SJCRH30 (cell line): Measurements from ENCODE around the gene CCDC39. TPM values are rescaled to one million over a fixed set of nuclear protein-coding genes. Genes with fewer than 3 reads are reported as not detected.

ENCODE experiments used
- DNase-seq, 2 experiments: peaks; one replicate each; pipeline ENCODE4 v3.0.0-alpha.2; 2015 to 2020
- H3K27ac ChIP-seq: fragments of 250-450 bp; sonication (Bioruptor Pico); 2 replicates; pipeline ENCODE4 v1.5.1; 2020; ENCODE audit warnings: mild to moderate bottlenecking, moderate library complexity
- H3K27me3 ChIP-seq: fragments of 250-450 bp; sonication (Bioruptor Pico); 2 replicates; pipeline ENCODE4 v1.5.1; 2020; ENCODE audit warnings: mild to moderate bottlenecking, moderate library complexity
- H3K36me3 ChIP-seq: fragments of 250-450 bp; sonication (Bioruptor Pico); 2 replicates; pipeline ENCODE4 v1.5.1; 2020; ENCODE audit warnings: mild to moderate bottlenecking, moderate library complexity
- H3K4me1 ChIP-seq: fragments of 250-450 bp; sonication (Bioruptor Pico); 2 replicates; pipeline ENCODE4 v1.5.1; 2020; ENCODE audit warnings: mild to moderate bottlenecking, moderate library complexity
- H3K4me3 ChIP-seq: fragments of 250-450 bp; sonication (Bioruptor Pico); 2 replicates; pipeline ENCODE4 v1.5.1; 2020; ENCODE audit warnings: mild to moderate bottlenecking, moderate library complexity
- H3K9me3 ChIP-seq: fragments of 250-450 bp; sonication (Bioruptor Pico); replicated peaks from 2 replicates; pipeline ENCODE4 v1.5.1; 2020; ENCODE audit warnings: mild to moderate bottlenecking, moderate library complexity
- total RNA-seq: library from RNA; depleted of rRNA; stranded (reverse); fragments of >200 nt; shearing (Covaris generic); gene quantifications from 2 replicates; pipeline ENCODE4 v1.2.3, GENCODE V29; 2014; rRNA removed

The CCDC39 gene
- total RNA-seq = not detected in 2 replicates

DNA sequence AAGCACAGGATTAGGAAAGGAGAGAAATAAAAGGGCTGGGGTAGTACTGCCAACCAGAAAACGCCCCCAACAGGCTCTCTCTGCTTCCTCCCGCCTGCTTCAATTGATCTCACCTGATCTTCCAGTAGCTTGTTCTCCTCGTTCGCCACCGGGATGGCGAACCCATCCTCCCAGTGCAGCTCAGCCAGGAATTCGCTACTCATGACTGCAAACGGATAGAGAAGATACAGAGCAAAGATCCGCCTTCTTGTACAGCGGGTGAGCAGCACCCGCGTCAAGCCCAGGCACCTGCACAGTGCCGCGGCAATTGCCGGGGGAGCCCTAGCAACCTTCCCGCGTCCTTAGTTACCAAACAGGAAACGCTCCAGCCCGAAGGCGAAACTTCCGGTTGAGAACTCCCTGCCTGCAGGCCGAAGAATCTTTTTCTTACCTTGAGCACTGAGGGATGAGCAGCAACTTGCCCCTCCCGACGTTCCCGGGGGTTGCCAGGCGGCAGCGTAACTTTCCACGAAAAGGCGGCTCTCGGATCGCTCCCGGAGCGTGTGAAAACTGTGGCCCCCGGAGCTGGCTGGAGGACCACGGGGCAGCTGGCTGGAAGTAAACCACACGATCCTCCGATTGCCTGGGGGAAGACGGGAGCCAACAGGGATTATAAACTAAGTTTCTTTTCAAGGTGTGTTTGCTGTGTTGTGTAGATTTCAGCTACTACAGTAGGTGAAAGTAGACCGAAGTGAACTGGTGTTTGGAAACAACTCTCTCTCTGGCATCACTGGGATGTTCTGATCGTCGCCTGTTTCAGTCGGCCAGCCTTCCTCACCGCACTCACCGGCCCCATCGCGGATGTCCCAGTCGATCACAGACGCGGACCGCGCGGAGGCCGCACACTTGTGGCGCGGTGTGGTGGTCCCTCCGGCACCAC, at the start of gene CCDC39:
Gene CCDC39 (minus strand): TSS at position 312 of the 919 bp plus-strand sequence. CDS start 109 bp downstream, at position 203.
- no peaks in the 10 kb centered on the region for H3K9me3 ChIP-seq
- no peaks in the 10 kb centered on the region for H3K36me3 ChIP-seq
- peak; percentile 64 to 76 for DNase-seq
- no peaks in the 10 kb centered on the region for H3K4me1 ChIP-seq
- H3K27me3 ChIP-seq = peaks cover 10% of the 10 kb centered on the region
- H3K27ac ChIP-seq = no peak within 1 kb of the TSS
- peak within 1 kb of the TSS; percentile 70 for H3K4me3 ChIP-seq

DNA sequence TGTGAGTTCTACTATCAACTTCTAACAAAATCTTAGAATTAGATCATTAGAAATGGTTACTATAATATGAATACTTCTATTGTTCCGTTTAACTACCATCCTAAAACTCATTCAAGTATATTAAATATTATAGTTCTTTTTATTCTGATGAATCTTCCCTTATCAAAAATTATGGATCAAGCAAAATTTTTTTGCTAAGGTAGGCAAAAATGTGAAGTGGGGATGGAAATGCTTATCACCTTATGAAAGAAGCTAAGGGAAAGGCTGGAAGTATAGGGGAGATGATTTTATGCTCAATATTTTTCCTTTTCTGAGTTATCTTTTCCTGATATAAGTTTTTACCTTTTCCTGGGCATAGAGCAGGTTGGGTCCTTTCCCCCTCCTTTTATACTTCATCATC, 40.7 kb upstream of the CCDC39 start:
- no peak overlapping the region for H3K4me3 ChIP-seq
- H3K27me3 ChIP-seq = no peaks in the 10 kb centered on the region
- H3K27ac ChIP-seq = no peak overlapping the region
- no peak for DNase-seq
- no peaks in the 10 kb centered on the region for H3K36me3 ChIP-seq
- H3K9me3 ChIP-seq = no peaks in the 10 kb centered on the region
- H3K4me1 ChIP-seq = no peaks in the 10 kb centered on the region

DNA sequence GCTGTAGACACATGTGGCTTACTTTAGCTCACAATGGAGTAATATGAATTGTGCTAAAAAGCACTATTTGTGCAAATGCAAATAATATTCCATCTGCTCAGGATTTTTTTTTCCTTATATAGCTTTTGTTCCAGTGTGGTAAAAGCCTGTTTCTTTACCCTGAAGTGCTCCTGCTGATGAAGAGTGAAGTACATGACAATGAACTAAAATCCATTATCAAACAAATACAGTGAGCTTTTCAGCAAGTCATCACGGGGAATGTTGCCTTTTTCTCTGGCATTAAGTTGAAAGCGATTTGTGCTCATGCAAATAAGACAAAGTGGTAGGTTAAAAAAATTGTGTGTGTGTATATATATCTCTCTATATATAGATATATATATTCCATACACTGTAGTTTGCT, 28.6 kb upstream of the CCDC39 start:
- no peak overlapping the region for H3K27ac ChIP-seq
- H3K36me3 ChIP-seq = no peaks in the 10 kb centered on the region
- H3K4me1 ChIP-seq = no peaks in the 10 kb centered on the region
- 0 out of 2 replicates have a peak, but pooled peaks cover 4% of the 10 kb centered on the region for H3K27me3 ChIP-seq
- no peaks in the 10 kb centered on the region for H3K9me3 ChIP-seq
- no peak for DNase-seq
- H3K4me3 ChIP-seq = no peak overlapping the region

DNA sequence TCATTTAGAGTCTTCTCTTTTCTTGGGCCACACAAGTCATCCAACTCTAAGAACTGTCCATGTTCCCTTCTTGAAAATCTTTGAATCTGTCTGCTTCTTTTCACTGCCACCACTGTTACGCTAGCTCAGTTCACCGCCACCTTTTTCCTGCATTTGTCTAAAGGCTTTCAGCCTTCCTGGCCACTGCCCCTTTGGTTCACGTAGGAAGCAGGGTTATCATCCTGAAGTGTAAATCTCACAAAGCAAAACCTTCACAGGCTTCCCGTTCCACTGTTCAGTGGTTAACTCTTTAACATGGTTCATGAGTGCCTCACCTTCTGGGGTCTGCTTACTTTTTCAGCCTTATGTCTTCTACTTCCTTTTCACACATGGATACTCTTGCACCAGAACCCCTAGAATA, 26.3 kb upstream of the CCDC39 start:
- Histone ChIP-seq H3K4me1 (no peaks in the 10 kb centered on the region), H3K27me3 (0 out of 2 replicates have a peak, but pooled peaks cover 4% of the 10 kb centered on the region), H3K36me3 (no peaks in the 10 kb centered on the region), H3K9me3 (no peaks in the 10 kb centered on the region), H3K4me3 (no peak overlapping the region), H3K27ac (no peak overlapping the region)
- no peak for DNase-seq

DNA sequence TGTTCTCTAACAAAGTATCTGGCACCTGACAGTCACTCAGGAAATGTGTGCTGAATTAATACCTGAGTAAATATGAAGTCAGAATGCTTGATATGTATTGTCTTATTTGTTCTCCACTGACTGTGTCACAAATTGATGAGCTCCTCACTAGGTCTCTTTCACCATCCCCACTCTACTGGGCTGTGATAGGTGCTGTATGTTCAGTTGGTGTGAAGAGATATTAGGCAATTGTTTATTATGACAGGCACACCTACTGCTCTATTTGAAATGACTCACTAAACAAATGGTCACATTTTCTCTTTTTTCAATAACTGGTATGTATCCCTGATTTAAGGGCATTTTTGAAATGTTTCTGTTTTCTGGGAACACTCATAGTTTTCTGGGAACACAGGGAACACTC, 25.2 kb upstream of the CCDC39 start:
- H3K9me3 ChIP-seq = no peaks in the 10 kb centered on the region
- 0 out of 2 replicates have a peak, but pooled peaks cover 4% of the 10 kb centered on the region for H3K27me3 ChIP-seq
- no peak overlapping the region for H3K27ac ChIP-seq
- H3K4me1 ChIP-seq = no peaks in the 10 kb centered on the region
- no peak overlapping the region for H3K4me3 ChIP-seq
- no peak for DNase-seq
- H3K36me3 ChIP-seq = no peaks in the 10 kb centered on the region

DNA sequence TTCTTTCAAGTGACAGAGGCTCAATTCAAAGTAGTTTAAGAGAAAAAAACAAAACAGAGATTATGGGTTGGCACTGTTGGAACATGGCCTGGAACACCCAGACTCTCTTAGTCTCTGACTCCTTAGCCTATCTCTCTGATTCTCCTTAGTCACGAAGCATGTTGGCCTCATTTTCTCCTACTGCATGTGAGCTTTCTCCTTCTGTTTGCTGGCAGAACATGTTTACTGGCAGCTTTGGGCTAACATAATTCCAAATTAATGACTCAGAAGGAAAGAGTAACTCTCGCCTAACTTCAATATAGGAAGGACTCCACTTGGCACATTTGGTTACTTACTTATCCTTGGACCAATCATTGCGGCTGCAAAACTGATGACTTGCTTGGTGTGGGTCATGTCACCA, 21.7 kb upstream of the CCDC39 start:
- no peak overlapping the region for H3K27ac ChIP-seq
- no peaks in the 10 kb centered on the region for H3K36me3 ChIP-seq
- H3K27me3 ChIP-seq = no peaks in the 10 kb centered on the region
- no peak for DNase-seq
- no peak overlapping the region for H3K4me3 ChIP-seq
- H3K4me1 ChIP-seq = no peaks in the 10 kb centered on the region
- no peaks in the 10 kb centered on the region for H3K9me3 ChIP-seq

DNA sequence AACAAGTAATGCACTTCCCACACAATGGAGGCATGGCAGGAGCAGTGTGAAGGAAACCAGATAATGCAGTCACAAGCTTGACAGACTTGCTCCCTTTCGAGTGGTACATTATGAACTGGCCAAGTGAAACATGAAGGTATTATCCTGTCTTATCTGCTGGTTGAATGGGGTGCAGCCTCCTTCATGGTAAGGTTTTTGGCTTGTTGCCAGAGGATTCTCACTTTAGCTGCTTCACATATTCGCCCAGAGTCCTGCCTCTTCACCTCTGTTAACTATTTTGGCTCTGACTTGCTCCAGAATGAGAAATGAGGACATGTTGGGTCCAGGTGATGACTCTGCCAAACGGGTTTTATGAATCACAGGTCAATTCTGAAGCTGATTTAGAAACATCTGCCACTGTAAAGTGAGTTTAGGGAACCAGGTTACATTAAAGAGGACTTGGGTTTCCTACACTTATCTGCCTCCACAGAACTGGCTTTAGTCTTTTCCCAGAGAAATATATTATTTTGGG, 19.5 kb upstream of the CCDC39 start:
- H3K4me3 ChIP-seq = no peak overlapping the region
- no peaks in the 10 kb centered on the region for H3K36me3 ChIP-seq
- no peak overlapping the region for H3K27ac ChIP-seq
- no peaks in the 10 kb centered on the region for H3K9me3 ChIP-seq
- 0 out of 2 replicates have a peak, but pooled peaks cover 2% of the 10 kb centered on the region for H3K27me3 ChIP-seq
- no peak for DNase-seq
- H3K4me1 ChIP-seq = no peaks in the 10 kb centered on the region

DNA sequence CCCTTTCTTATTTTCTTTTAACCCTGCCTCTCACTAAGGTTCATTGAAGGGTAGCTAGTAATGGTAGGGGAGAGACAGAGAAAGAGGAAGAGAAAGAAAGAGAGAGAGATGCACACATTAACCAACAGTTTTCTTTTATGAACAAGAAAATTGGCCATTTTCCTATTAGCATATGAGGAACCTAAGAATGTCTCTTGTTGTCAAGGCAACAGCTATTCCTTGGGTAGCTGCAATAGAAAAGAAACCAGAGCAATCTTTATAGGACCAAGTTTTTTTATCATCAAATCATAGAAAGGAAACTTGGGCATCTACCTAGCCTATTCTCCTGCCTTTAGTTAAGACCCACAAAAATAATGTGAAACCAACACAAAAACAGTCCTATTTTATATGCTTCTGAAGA, 15.0 kb upstream of the CCDC39 start:
- H3K4me3 ChIP-seq = no peak overlapping the region
- no peak for DNase-seq

DNA sequence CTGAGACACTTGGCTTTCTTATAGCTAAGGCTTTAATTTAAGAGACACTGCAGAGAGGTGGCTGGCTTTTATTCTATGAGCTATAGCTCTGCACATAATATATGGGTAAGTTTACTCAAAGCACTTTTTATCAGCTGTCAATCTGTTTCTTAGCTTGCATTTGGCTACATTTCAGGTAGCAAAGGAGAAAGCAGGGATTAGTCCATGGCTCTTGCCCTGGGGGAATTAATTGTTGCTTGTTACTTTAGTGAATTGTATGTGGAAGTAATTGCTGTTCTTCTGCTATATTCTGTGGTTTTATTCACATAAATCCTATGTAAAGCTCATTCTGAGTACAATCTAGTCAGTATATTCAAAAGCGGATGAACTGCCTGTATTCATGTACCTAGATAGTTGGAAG, 14.4 kb upstream of the CCDC39 start:
- no peaks in the 10 kb centered on the region for H3K9me3 ChIP-seq
- H3K4me1 ChIP-seq = no peaks in the 10 kb centered on the region
- DNase-seq = no peak
- H3K4me3 ChIP-seq = no peak overlapping the region
- 0 out of 2 replicates have a peak, but pooled peaks cover 9% of the 10 kb centered on the region for H3K27me3 ChIP-seq
- H3K27ac ChIP-seq = no peak overlapping the region
- H3K36me3 ChIP-seq = no peaks in the 10 kb centered on the region

More for the DNA sequence above, 15.0 kb upstream of the CCDC39 start:
- Histone ChIP-seq H3K36me3 (no peaks in the 10 kb centered on the region), H3K27me3 (0 out of 2 replicates have a peak, but pooled peaks cover 9% of the 10 kb centered on the region), H3K27ac (no peak overlapping the region), H3K9me3 (no peaks in the 10 kb centered on the region), H3K4me1 (no peaks in the 10 kb centered on the region)

DNA sequence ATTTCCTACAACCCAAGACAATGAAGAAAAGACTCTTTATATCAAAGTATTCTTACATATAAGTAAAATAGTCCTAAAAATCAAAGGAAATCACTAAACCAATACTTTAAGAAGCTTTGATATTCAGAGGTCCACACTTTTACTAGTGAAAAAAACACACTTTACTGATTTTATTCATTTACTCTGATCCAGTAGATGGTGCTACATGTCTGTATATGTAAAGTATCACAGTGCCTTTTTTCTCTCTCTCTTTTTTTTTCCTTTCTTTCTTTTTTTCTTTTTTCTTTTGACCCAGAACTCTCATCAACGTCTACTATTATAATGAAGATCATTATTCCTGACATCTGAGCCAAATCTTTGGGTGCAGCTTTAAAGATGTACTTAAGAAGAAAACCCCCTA, 10.8 kb upstream of the CCDC39 start:
- Histone ChIP-seq H3K9me3 (no peaks in the 10 kb centered on the region), H3K27me3 (peaks cover 12% of the 10 kb centered on the region; the same call in 1 of the 2 replicates), H3K27ac (no peak overlapping the region), H3K4me1 (no peaks in the 10 kb centered on the region), H3K4me3 (no peak overlapping the region), H3K36me3 (no peaks in the 10 kb centered on the region)
- no peak for DNase-seq

DNA sequence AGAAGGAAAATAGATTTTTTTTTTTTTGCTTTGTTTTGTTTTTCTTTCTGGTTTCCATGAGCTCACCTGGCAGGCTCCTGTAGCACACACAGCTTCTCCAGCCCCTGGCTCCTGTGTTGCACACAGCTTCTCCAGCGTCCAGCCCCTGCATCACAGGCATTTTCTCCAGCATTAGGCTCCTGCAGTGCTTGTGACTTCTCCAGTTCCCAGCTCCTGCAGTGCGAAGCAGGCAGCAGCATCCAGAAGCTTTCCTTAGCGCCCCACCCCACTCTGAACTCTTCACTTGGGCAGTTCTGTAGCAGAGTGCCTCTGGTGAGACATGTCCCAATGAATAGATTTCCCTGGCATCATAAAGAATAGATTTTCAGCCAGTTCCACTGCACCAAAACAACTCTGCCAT, 5.5 kb upstream of the CCDC39 start:
- H3K4me1 ChIP-seq = no peaks in the 10 kb centered on the region
- no peaks in the 10 kb centered on the region for H3K36me3 ChIP-seq
- no peaks in the 10 kb centered on the region for H3K9me3 ChIP-seq
- H3K4me3 ChIP-seq = no peak overlapping the region
- peaks cover 3% of the 10 kb centered on the region; the same call in 1 of the 2 replicates for H3K27me3 ChIP-seq
- no peak overlapping the region for H3K27ac ChIP-seq
- DNase-seq = no peak

DNA sequence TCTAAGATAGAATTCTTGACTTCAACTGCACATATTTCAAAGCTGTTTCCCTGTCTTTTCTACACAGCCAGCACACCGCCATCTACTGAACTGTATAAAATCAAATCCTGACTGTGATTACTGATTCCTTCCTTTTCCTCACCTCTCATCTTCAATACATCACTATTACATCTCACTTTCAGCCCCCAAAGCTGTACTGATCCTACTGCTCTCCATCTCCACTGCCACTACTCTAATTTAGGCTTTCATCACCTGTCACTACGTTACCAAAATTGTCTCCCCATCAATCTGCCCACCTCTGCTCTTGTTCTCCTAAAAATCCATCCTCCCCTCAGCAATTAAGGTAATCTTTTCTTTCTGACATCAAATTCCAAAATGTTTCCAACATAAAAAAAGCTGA, 4.5 kb upstream of the CCDC39 start:
- no peak for DNase-seq
- H3K27ac ChIP-seq = no peak overlapping the region
- no peak overlapping the region for H3K4me3 ChIP-seq
- H3K36me3 ChIP-seq = no peaks in the 10 kb centered on the region
- no peaks in the 10 kb centered on the region for H3K4me1 ChIP-seq
- H3K27me3 ChIP-seq = peaks cover 11% of the 10 kb centered on the region
- no peaks in the 10 kb centered on the region for H3K9me3 ChIP-seq

DNA sequence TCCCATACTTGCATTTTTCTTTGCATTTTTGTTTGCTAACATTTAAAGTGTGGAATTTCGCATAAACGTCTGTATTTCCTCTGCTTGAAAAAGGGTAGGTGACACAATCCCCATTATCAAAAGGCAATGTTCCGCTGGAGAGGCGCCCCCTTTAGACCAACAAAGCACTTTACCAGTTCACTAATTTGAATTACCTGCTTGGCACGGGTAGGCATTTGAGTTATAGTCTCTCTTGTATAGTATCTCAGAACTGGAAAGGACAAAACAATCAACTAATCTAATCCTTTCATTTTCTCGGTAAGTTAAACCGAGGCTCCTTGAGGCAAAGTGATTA, 775 bp upstream of the CCDC39 start:
- no peaks in the 10 kb centered on the region for H3K9me3 ChIP-seq
- H3K27ac ChIP-seq = no peak overlapping the region
- no peaks in the 10 kb centered on the region for H3K36me3 ChIP-seq
- peak; percentile 38 to 59 for DNase-seq
- H3K4me1 ChIP-seq = no peaks in the 10 kb centered on the region
- H3K4me3 ChIP-seq = peak overlapping the region; percentile 70
- peaks cover 10% of the 10 kb centered on the region for H3K27me3 ChIP-seq

DNA sequence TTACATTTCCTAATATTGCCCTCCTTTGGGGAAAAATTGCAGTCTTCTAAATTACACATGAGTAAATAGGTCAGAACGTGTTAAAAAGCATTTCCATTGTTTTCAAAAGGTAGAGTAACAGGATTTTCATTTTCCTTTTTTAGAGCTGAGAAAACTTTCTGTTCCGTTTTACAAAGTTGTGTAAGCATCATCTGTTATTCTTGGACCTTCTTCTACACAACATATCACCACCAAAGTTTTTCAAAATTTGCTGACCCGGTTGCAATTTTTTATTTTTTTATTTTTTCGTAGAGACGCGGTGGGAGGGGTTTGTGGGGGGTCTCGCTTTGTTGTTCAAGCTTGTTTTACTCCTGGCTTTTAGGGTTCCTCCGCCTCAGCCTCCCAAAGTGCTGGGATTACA, 1.1 kb downstream of the CCDC39 start:
- Histone ChIP-seq H3K9me3 (no peaks in the 10 kb centered on the region), H3K36me3 (no peaks in the 10 kb centered on the region), H3K4me3 (no peak overlapping the region), H3K27ac (no peak overlapping the region), H3K4me1 (no peaks in the 10 kb centered on the region), H3K27me3 (peaks cover 10% of the 10 kb centered on the region)
- no peak for DNase-seq

DNA sequence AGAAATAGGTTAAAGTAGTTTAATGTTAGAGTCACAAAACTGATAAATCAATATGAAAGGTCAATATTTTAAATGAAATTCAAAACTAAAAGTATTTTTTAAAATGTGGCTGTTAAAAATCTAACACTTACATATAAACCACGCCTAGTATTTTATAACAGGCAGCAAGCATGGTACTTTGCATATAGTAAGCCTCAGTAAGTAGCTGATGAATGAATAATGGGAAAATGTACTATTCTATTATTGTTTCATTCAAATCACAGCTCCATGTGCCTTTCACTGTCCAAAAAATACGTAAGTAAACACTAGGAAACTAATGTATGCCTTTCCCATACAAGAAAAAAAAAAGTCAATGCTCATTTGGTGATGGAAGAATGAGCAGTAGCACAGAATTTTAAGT, 17.8 kb downstream of the CCDC39 start:
- DNase-seq = no peak
- Histone ChIP-seq H3K4me3 (no peak overlapping the region), H3K4me1 (no peaks in the 10 kb centered on the region), H3K27me3 (no peaks in the 10 kb centered on the region), H3K27ac (no peak overlapping the region), H3K36me3 (no peaks in the 10 kb centered on the region; the same call in 1 of the 2 replicates), H3K9me3 (no peaks in the 10 kb centered on the region)
